Neural crest cell (in vitro differentiated cells): Measurements from ENCODE around the gene IFITM10. TPM values are rescaled to one million over a fixed set of nuclear protein-coding genes. Genes with fewer than 3 reads are reported as not detected.

ENCODE experiments used
- DNase-seq: peaks from one replicate; pipeline ENCODE4 v3.0.0; 2021; ENCODE audit warnings: low read depth, mixed read lengths, low spot score
- H3K27ac Mint-ChIP-seq: one replicate; pipeline ENCODE4 v1.8.0; 2021; ENCODE audit warnings: mild to moderate bottlenecking, mixed read lengths; ENCODE audit not compliant: unreplicated experiment
- H3K27me3 Mint-ChIP-seq: 2 replicates; pipeline ENCODE4 v1.8.0; 2021; ENCODE audit warnings: low read depth, mild to moderate bottlenecking, mixed read lengths
- H3K36me3 Mint-ChIP-seq: 2 replicates; pipeline ENCODE4 v1.8.0; 2021; ENCODE audit warnings: low read depth, mild to moderate bottlenecking, mixed read lengths
- H3K4me1 Mint-ChIP-seq: 2 replicates; pipeline ENCODE4 v1.8.0; 2021; ENCODE audit warnings: mixed read lengths
- H3K4me3 Mint-ChIP-seq: one replicate; pipeline ENCODE4 v1.8.0; 2021; ENCODE audit warnings: mild to moderate bottlenecking, mixed read lengths
- H3K9me3 Mint-ChIP-seq: 2 replicates; pipeline ENCODE4 v1.8.0; 2021; ENCODE audit warnings: mixed read lengths
- total RNA-seq: library from RNA; stranded (reverse); gene quantifications from 2 replicates; pipeline ENCODE4 v1.2.1, GENCODE V29; 2021
- TF ChIP-seq, protein P1 (sequence below): fragments of 200-600 bp; sonication (generic); conservative IDR thresholded peaks from 2 replicates; pipeline ENCODE4 v1.5.0; 2021; ENCODE audit warnings: antibody characterized with exemption, mild to moderate bottlenecking

The IFITM10 gene
- total RNA-seq, 1 donor from 2014 or later, result not detected

DNA sequence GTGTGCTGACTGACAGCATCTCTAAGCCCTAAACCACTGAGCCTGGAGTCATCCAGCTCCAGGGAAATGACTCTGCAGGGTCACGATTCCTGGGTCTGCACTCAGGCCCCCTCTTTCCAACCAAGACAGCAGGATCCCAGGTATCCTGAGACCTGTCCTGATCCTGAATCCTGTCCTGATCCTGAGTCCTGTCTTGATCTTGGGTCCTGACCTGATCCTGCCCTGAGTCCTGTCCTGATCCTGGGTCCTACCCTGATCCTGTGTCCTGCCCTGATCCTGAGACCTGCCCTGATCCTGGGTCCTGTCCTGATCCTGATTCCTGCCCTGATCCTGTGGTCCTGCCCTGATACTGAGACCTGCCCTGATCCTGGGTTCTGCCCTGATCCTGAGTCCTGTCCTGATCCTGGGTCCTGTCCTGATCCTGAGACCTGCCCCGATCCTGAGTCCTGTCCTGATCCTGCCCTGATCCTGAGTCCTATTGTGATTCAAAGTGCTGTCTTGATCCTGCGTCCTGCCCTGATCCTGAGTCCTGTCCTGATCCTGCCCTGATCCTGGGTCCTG, 54.8 kb downstream of the IFITM10 start:
- peaks cover 3% of the 10 kb centered on the region for H3K27me3 Mint-ChIP-seq
- H3K4me3 Mint-ChIP-seq, result no peak overlapping the region
- no peak for DNase-seq

DNA sequence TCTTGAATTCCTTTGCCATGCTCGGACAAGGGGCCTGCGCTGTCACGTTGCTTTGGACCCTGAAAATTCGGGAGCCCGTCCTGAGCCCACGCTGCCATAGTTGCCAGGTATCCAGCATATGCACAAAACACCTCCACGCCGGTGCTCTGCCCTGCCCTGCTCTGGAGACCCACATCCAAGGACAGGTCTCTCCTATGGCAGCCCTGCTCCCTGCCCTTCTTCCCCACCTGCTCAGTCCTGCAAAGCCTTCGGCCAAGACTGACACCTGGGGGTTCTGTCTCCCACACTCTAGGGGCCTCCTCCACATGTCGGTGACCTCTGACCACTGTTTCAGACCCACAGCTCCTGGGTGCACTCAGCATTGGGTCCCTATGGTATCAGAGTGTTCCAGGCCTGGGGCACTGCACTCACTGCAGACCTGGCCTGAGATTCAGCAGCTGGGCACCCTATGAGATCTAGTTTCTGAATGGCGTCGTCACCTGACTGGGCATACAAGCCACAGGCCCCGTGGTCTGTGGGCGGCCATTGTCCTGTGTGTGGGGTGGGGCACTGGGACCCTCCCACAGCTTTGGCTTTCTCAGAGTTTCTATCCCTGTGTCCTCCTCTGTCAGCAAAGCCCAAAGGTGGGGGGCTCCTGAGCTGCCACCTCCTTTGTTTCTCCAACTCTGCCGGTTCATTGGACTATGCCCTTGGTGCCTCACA, 55.4 kb downstream of the IFITM10 start:
- Mint-ChIP-seq H3K9me3 (no peaks in the 10 kb centered on the region), H3K4me1 (peaks cover 9% of the 10 kb centered on the region), H3K27me3 (peaks cover 3% of the 10 kb centered on the region), H3K4me3 (no peak overlapping the region), H3K27ac (no peak overlapping the region), H3K36me3 (no peaks in the 10 kb centered on the region)
- no peak for DNase-seq
- TF ChIP-seq, protein P1, sequence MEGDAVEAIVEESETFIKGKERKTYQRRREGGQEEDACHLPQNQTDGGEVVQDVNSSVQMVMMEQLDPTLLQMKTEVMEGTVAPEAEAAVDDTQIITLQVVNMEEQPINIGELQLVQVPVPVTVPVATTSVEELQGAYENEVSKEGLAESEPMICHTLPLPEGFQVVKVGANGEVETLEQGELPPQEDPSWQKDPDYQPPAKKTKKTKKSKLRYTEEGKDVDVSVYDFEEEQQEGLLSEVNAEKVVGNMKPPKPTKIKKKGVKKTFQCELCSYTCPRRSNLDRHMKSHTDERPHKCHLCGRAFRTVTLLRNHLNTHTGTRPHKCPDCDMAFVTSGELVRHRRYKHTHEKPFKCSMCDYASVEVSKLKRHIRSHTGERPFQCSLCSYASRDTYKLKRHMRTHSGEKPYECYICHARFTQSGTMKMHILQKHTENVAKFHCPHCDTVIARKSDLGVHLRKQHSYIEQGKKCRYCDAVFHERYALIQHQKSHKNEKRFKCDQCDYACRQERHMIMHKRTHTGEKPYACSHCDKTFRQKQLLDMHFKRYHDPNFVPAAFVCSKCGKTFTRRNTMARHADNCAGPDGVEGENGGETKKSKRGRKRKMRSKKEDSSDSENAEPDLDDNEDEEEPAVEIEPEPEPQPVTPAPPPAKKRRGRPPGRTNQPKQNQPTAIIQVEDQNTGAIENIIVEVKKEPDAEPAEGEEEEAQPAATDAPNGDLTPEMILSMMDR, result no peak

More for the DNA sequence above, 54.8 kb downstream of the IFITM10 start:
- TF ChIP-seq, protein P1, result no peak
- H3K36me3 Mint-ChIP-seq, result no peaks in the 10 kb centered on the region
- no peak overlapping the region for H3K27ac Mint-ChIP-seq
- H3K9me3 Mint-ChIP-seq, result no peaks in the 10 kb centered on the region
- H3K4me1 Mint-ChIP-seq, result peaks cover 9% of the 10 kb centered on the region

DNA sequence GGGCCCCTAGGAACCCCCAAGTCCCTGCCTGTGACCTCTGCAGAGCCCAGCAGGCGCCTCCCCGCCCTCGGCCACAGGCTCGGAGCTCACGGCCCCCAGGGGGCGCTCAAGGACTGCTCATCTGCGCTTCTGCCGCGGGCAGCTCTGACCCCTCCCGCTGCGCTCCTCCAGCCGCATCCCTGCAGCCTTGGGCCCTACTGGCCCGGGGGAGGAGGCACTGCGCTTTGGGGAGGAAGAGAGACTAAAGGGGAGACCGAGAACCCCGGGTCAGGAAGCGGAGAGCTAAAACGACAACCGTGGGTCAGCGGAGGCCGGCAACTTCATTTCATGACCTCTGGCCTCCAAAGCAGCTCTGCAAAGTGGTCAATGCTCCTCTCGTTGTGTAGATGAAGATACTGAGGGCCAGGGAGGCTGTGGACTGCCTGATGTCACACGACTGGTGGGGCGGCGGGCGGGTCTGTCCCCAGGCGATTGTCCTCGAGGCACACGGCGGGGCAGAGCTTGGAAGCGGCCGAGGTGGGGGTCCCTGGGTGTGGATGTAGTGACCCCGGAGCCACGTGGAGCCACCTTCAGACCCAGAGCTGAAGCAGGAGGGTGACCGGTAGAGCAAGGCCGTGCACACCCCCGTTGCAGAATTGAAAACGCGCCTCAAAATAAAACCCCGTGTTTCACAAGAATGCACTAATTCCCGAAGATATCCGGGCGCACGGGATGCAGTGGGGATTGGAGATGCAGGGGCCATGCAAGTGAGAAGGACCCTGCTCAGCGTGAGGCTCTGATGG, 56.1 kb downstream of the IFITM10 start:
- Mint-ChIP-seq H3K4me1 (peaks cover 9% of the 10 kb centered on the region), H3K9me3 (no peaks in the 10 kb centered on the region), H3K27ac (no peak overlapping the region), H3K27me3 (peaks cover 3% of the 10 kb centered on the region), H3K4me3 (no peak overlapping the region), H3K36me3 (no peaks in the 10 kb centered on the region)
- TF ChIP-seq, protein P1, result peak; percentile 94
- DNase-seq, result peak; percentile 89

DNA sequence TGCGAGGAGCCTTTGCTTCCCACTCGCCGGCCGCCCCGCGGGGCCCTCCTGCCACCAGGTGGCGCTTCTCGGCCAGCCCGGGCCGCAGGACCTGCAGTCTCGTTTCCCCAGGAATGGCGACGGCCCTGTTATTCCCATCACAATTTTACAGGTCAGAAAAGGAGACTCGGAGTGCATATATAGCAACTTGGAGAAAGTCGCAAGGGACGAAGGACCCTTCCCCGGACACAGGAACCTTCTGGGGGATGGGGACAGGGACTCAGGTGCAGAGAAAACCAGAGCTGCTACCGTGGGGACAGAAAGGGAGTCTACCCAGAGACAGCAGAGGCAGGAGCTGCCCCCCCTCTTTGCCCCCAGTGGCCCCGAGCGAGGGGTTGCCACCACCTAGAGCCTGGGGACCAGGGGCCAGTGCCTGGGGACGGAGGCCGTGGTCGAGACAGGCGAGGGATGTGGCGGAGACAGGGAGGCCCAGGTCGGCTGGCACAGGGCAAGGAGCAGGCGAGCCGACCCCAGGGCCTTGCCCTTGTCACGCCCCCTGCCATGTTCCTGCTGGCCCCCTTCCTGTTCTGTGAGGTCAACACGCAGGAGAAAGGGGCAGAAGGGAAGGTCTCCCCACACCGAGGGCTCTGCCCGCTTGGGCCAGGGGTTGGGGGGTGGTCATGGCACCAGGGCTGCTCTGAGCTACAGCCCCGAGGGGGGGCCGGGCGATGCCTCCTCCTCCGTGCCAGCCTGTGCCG, 56.9 kb downstream of the IFITM10 start:
- TF ChIP-seq, protein P1, result peak; percentile 94
- no peaks in the 10 kb centered on the region for H3K36me3 Mint-ChIP-seq
- H3K27me3 Mint-ChIP-seq, result peaks cover 3% of the 10 kb centered on the region
- peak; percentile 97 for DNase-seq
- peaks cover 9% of the 10 kb centered on the region for H3K4me1 Mint-ChIP-seq
- no peaks in the 10 kb centered on the region for H3K9me3 Mint-ChIP-seq
- peak overlapping the region; percentile 58 for H3K4me3 Mint-ChIP-seq
- H3K27ac Mint-ChIP-seq, result peak overlapping the region; percentile 84

DNA sequence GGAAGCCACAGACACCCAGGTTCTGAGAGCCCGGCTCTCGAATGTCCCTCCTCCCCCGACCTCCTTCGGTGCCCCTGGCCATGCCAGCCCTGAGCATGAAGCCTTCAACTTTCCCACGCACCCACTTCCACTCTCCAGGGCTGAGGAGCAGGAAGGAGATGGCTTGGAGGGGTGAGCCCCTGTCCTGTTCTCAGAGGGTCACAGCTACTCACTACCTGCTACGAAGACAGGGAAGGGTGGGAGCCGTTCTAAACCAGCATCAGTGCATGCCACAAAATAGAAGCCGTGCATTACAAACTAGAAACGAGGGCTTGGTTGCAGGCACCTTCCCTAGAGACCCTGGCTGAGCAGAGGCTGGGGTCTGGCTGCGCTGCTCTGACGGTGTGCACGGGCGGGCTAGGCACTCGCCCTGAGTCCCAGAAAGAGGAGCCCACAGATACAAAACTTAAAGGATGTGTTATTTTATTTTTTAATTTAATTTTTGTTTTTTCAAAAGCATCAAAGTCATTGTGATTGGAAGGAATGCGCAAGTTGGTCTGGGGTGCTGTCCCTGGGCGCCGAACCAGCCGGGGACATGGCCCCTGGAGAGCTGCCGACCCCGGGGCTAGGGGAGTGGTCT, 57.6 kb downstream of the IFITM10 start:
- Mint-ChIP-seq H3K4me1 (peaks cover 9% of the 10 kb centered on the region), H3K9me3 (no peaks in the 10 kb centered on the region), H3K36me3 (no peaks in the 10 kb centered on the region), H3K27ac (no peak overlapping the region), H3K4me3 (peak overlapping the region; percentile 58), H3K27me3 (no peaks in the 10 kb centered on the region)
- TF ChIP-seq, protein P1, result no peak
- DNase-seq, result no peak
